Endothelial cell (in vitro differentiated cells): ENCODE data around the gene ANGPT4. TPM values are rescaled to one million over a fixed set of nuclear protein-coding genes. Genes with fewer than 3 reads are reported as not detected.
A peak's percentile ranks its signal among the peaks of the same experiment; 100 is the strongest.
"Not testable (repeated sequence)": the region's sequence is repeated elsewhere in the genome, so short reads cannot be mapped to it uniquely, and the experiment has no call there.

ENCODE experiments used
- DNase-seq: peaks from one replicate; pipeline ENCODE4 v3.0.0; 2021; ENCODE audit warnings: low spot score
- H3K27ac Mint-ChIP-seq: one replicate; pipeline ENCODE4 v1.8.0; 2021; ENCODE audit warnings: mixed read lengths, inconsistent platforms; ENCODE audit not compliant: unreplicated experiment
- H3K27me3 Mint-ChIP-seq: one replicate; pipeline ENCODE4 v1.8.0; 2021; ENCODE audit warnings: mild to moderate bottlenecking, moderate library complexity, mixed read lengths, inconsistent platforms; ENCODE audit not compliant: unreplicated experiment
- H3K36me3 Mint-ChIP-seq: one replicate; pipeline ENCODE4 v1.8.0; 2021; ENCODE audit warnings: mild to moderate bottlenecking, low read depth, mixed read lengths, inconsistent platforms; ENCODE audit not compliant: unreplicated experiment
- H3K4me1 Mint-ChIP-seq: one replicate; pipeline ENCODE4 v1.8.0; 2021; ENCODE audit warnings: mild to moderate bottlenecking, mixed read lengths, inconsistent platforms; ENCODE audit not compliant: unreplicated experiment
- H3K4me3 Mint-ChIP-seq: one replicate; pipeline ENCODE4 v1.8.0; 2021; ENCODE audit warnings: mild to moderate bottlenecking, mixed read lengths, inconsistent platforms; ENCODE audit not compliant: unreplicated experiment
- H3K9me3 Mint-ChIP-seq: one replicate; pipeline ENCODE4 v1.8.0; 2021; ENCODE audit warnings: mixed read lengths, inconsistent platforms; ENCODE audit not compliant: unreplicated experiment
- CTCF ChIP-seq: fragments of 200-600 bp; sonication (generic); IDR thresholded peaks from one replicate; pipeline ENCODE4 v1.5.0; 2021; ENCODE audit warnings: antibody characterized with exemption; ENCODE audit not compliant: unreplicated experiment
- total RNA-seq: library from RNA; stranded (reverse); fragmentation: NEBNext Ultra II Directional; extraction: Animal tissue kit (Norgen Biotek cat#: 25700); gene quantifications from one replicate; pipeline ENCODE4 v1.2.1, GENCODE V29; 2021; ENCODE audit not compliant: unreplicated experiment

Gene ANGPT4
- total RNA-seq, 1 donor from 2014 or later: 0.51 TPM

- DNase-seq: no peak
- H3K9me3 Mint-ChIP-seq: no peaks in the 10 kb centered on the region
- H3K27me3 Mint-ChIP-seq: peaks cover 4% of the 10 kb centered on the region
- H3K27ac Mint-ChIP-seq: no peak overlapping the region
- no peak for TF ChIP-seq CTCF
- H3K4me3 Mint-ChIP-seq: no peak overlapping the region
- peaks cover 2% of the 10 kb centered on the region for H3K4me1 Mint-ChIP-seq
- H3K36me3 Mint-ChIP-seq: peaks cover 5% of the 10 kb centered on the region
These were observed 62.6 kb downstream of the ANGPT4 start for GRCh38 chr20:853406-853996.

- not testable (repeated sequence) for H3K4me3 Mint-ChIP-seq, H3K27ac Mint-ChIP-seq, H3K27me3 Mint-ChIP-seq, H3K36me3 Mint-ChIP-seq, DNase-seq, H3K9me3 Mint-ChIP-seq
- peaks cover 27% of the 10 kb centered on the region for H3K4me1 Mint-ChIP-seq
These were observed 67.4 kb downstream of the ANGPT4 start for GRCh38 chr20:848731-849130.

GRCh38 chr20:848193-848592 lies 67.9 kb downstream of the ANGPT4 start:
- Mint-ChIP-seq H3K4me1 (peaks cover 27% of the 10 kb centered on the region), H3K27ac (no peak overlapping the region), H3K9me3 (no peaks in the 10 kb centered on the region), H3K27me3 (peaks cover under 1% of the 10 kb centered on the region), H3K4me3 (no peak overlapping the region), H3K36me3 (peaks cover 3% of the 10 kb centered on the region)
- no peak for TF ChIP-seq CTCF
- no peak for DNase-seq

- Mint-ChIP-seq H3K4me1 (peaks cover 27% of the 10 kb centered on the region), H3K27ac (no peak overlapping the region), H3K9me3 (no peaks in the 10 kb centered on the region), H3K36me3 (no peaks in the 10 kb centered on the region), H3K4me3 (no peak overlapping the region), H3K27me3 (peaks cover 3% of the 10 kb centered on the region)
- no peak for DNase-seq
- no peak for TF ChIP-seq CTCF
These were observed 69.2 kb downstream of the ANGPT4 start for GRCh38 chr20:846894-847278.

GRCh38 chr20:845941-846893 lies 69.9 kb downstream of the ANGPT4 start:
- no peak for DNase-seq
- Mint-ChIP-seq H3K4me1 (peaks cover 28% of the 10 kb centered on the region), H3K27me3 (peaks cover 6% of the 10 kb centered on the region), H3K27ac (peak overlapping the region; percentile 13), H3K36me3 (no peaks in the 10 kb centered on the region), H3K4me3 (peak overlapping the region; percentile 74), H3K9me3 (no peaks in the 10 kb centered on the region)
- TF ChIP-seq CTCF: no peak
